DOHH2 (cell line): Measurements from ENCODE around the gene EID3.

Experiments
- EZH2phosphoT487 ChIP-seq: fragments of 200-600 bp; sonication (generic); IDR thresholded peaks from 2 replicates; pipeline ENCODE4 v1.6.1; 2017; ENCODE audit warnings: borderline replicate concordance, mild to moderate bottlenecking, antibody characterized with exemption, low read length, moderate library complexity, mixed read lengths
- TF ChIP-seq, protein P1 (sequence below): fragments of 200-600 bp; sonication (generic); IDR thresholded peaks from one replicate; pipeline ENCODE4 v1.5.1; 2014; ENCODE audit warnings: antibody characterized with exemption, mild to moderate bottlenecking, low read depth, low read length; ENCODE audit not compliant: poor library complexity, severe bottlenecking

DNA sequence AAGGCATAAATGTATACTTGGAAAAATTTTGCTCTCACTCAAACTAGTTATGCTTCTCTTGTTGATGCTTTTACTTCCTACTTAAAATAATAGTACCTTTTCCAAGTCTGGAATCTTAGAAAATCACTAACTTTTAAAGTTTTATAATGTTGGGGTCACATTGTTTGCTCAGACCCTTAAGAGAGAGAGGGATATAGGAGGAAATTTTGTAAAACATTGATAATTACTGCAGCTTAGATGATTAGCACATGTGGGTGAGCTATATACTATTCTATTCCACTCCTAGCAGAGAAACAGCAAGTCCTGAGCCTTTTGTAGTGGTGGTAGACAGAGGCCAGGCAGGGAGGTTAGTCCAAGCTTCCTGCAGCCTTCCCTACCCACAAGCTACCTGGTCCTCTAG, 13.4 kb downstream of the EID3 start:
- TF ChIP-seq, protein P1, sequence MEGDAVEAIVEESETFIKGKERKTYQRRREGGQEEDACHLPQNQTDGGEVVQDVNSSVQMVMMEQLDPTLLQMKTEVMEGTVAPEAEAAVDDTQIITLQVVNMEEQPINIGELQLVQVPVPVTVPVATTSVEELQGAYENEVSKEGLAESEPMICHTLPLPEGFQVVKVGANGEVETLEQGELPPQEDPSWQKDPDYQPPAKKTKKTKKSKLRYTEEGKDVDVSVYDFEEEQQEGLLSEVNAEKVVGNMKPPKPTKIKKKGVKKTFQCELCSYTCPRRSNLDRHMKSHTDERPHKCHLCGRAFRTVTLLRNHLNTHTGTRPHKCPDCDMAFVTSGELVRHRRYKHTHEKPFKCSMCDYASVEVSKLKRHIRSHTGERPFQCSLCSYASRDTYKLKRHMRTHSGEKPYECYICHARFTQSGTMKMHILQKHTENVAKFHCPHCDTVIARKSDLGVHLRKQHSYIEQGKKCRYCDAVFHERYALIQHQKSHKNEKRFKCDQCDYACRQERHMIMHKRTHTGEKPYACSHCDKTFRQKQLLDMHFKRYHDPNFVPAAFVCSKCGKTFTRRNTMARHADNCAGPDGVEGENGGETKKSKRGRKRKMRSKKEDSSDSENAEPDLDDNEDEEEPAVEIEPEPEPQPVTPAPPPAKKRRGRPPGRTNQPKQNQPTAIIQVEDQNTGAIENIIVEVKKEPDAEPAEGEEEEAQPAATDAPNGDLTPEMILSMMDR = no peak
- no peak for TF ChIP-seq EZH2phosphoT487
